HepG2 (cell line): ENCODE results near the gene KIF24. TPM values are rescaled to one million over a fixed set of nuclear protein-coding genes. Genes with fewer than 3 reads are reported as not detected.

Experiments
- HCFC1 ChIP-seq: fragments of 150-350 bp; IDR thresholded peaks from 2 replicates; pipeline ENCODE4 v1.6.1; 2014; ENCODE audit warnings: low read depth, low read length
- HNRNPL ChIP-seq: fragments of 200-400 bp; formaldehyde crosslinking; IDR thresholded peaks from 2 replicates; pipeline ENCODE4 v1.6.1; 2017; ENCODE audit warnings: mild to moderate bottlenecking, low read depth, low read length
- KDM5A ChIP-seq: fragments of 200-600 bp; sonication (generic); IDR thresholded peaks from 2 replicates; pipeline ENCODE4 v1.7.0; 2018; ENCODE audit warnings: antibody characterized with exemption, mild to moderate bottlenecking, low read length, borderline replicate concordance
- NBN ChIP-seq: fragments of 450-650 bp; conservative IDR thresholded peaks from 2 replicates; pipeline ENCODE4 v1.6.1; 2017
- PHF21A ChIP-seq: sonication (generic); formaldehyde crosslinking; IDR thresholded peaks from 2 replicates; pipeline ENCODE4 v1.5.0; 2020; ENCODE audit warnings: mild to moderate bottlenecking, missing genetic modification reagents
- POLR2AphosphoS5 ChIP-seq: IDR thresholded peaks from 2 replicates; pipeline ENCODE4 v1.6.1; 2012; ENCODE audit warnings: low read depth, low read length
- ZKSCAN1 ChIP-seq: fragments of 150-350 bp; IDR thresholded peaks from 2 replicates; pipeline ENCODE4 v1.6.1; 2014; ENCODE audit warnings: low read length
- ZNF17 ChIP-seq: sonication (generic); formaldehyde crosslinking; IDR thresholded peaks from 2 replicates; pipeline ENCODE4 v1.5.0; 2020; ENCODE audit warnings: mild to moderate bottlenecking, missing genetic modification reagents
- ZNF570 ChIP-seq: sonication (generic); formaldehyde crosslinking; IDR thresholded peaks from 2 replicates; pipeline ENCODE4 v1.4.0; 2020; ENCODE audit warnings: mild to moderate bottlenecking, missing genetic modification reagents, borderline replicate concordance
- ZNF605 ChIP-seq: sonication (generic); formaldehyde crosslinking; IDR thresholded peaks from 2 replicates; pipeline ENCODE4 v1.8.0; 2022; ENCODE audit warnings: mild to moderate bottlenecking, missing genetic modification reagents
- ZNF629 ChIP-seq: sonication (generic); formaldehyde crosslinking; conservative IDR thresholded peaks from 2 replicates; pipeline ENCODE4 v1.5.0; 2020; ENCODE audit warnings: missing genetic modification reagents
- ZNF879 ChIP-seq: sonication (generic); formaldehyde crosslinking; IDR thresholded peaks from 2 replicates; pipeline ENCODE4 v1.8.1; 2023; ENCODE audit warnings: missing genetic modification reagents
- polyA plus RNA-seq, 8 experiments: library from polyadenylated mRNA; depleted of rRNA in 3 of 8; stranded (reverse) in 7 of 8; unstranded in 1 of 8; fragments of >200 nt; fragmentation: Illumina TruSeq in 4 of 8; extraction: Trizol in 4 of 8; gene quantifications; 2 replicates each; pipeline versions ENCODE4 v1.2.1 to v1.2.3, GENCODE V29; 2011 to 2016; ENCODE audit warnings: low read depth in 4 of 8, missing spikeins in 1 of 8, mixed read lengths in 1 of 8; ENCODE audit not compliant: insufficient read depth in 1 of 8
- total RNA-seq, 5 experiments: library from RNA; depleted of rRNA; stranded (reverse); fragments of >200 nt; fragmentation: Illumina TruSeq; extraction: Trizol; gene quantifications; 2 replicates each; pipeline ENCODE4 v1.2.3, GENCODE V29; 2016; ENCODE audit warnings: low read depth in 1 of 5
- TF ChIP-seq, protein P1 (sequence below): sonication (generic); formaldehyde crosslinking; conservative IDR thresholded peaks from 2 replicates; pipeline ENCODE4 v1.8.0; 2022; ENCODE audit warnings: mild to moderate bottlenecking, moderate library complexity, missing genetic modification reagents
- TF ChIP-seq, protein P2 (sequence below): IDR thresholded peaks from 2 replicates; pipeline ENCODE4 v1.6.1; 2016; ENCODE audit warnings: mild to moderate bottlenecking
- TF ChIP-seq, protein P3 (sequence below): sonication (generic); formaldehyde crosslinking; conservative IDR thresholded peaks from 2 replicates; pipeline ENCODE4 v1.8.0; 2022; ENCODE audit warnings: missing genetic modification reagents
- TF ChIP-seq, protein P4 (sequence below): sonication (generic); formaldehyde crosslinking; IDR thresholded peaks from 2 replicates; pipeline ENCODE4 v1.9.0; 2022; ENCODE audit warnings: missing genetic modification reagents, mild to moderate bottlenecking, borderline replicate concordance
- TF ChIP-seq, protein P5 (sequence below): IDR thresholded peaks from 2 replicates; pipeline ENCODE4 v1.6.1; 2012; ENCODE audit warnings: low read length, improper control_type of control experiment
- TF ChIP-seq, protein P6 (sequence below): sonication (generic); formaldehyde crosslinking; IDR thresholded peaks from 2 replicates; pipeline ENCODE4 v1.8.0; 2023; ENCODE audit warnings: mild to moderate bottlenecking, missing genetic modification reagents

The KIF24 gene
- total and polyA plus RNA-seq, 2 of the 13 experiments (the other 11 are each of a cell fraction or from before 2014, with no cell fraction given), result 1.1 to 3.0 TPM

DNA sequence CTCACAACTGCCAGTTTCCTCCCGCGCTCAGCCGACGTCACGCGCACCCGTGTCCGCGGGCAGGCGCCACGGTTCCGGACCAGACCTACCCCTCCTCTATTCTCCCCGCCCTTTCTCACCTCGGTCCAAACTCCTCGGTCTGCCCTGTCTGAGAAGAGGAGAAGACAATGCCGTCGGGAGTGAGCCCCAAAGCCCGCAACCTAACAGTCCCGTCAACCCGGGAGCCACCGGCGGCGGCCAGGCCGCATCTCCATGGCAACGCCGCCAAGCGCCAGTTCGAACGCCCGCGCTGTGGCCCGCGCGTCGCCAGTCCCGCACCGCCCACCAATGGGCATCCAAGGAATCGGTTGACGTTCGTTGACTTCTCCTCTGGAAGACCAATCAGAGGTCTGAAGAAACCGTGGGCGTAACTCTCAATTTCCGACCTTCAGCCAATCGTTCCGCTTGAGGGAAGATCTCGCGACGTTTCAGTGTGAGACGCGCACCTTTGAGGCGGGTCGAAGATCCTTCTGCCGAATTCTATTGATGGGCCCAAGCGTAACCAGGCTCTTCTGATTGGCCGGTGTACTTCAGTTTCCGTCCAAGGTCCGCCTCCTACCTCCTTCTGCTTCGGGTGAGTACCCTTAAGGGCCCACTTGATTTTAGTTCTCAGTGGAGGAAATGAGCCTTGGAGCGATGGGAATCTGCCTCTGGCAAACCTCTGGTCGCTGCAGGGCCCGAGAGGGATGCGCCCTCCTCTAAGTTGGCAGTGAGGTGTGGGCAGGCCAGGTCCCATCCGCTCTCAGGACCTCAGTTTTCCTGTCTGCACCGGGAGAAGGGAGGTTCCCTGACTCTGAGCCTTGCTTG is at the start of gene KIF24, which contains the start of gene NUDT2 (continued):
- TF ChIP-seq, protein P1, sequence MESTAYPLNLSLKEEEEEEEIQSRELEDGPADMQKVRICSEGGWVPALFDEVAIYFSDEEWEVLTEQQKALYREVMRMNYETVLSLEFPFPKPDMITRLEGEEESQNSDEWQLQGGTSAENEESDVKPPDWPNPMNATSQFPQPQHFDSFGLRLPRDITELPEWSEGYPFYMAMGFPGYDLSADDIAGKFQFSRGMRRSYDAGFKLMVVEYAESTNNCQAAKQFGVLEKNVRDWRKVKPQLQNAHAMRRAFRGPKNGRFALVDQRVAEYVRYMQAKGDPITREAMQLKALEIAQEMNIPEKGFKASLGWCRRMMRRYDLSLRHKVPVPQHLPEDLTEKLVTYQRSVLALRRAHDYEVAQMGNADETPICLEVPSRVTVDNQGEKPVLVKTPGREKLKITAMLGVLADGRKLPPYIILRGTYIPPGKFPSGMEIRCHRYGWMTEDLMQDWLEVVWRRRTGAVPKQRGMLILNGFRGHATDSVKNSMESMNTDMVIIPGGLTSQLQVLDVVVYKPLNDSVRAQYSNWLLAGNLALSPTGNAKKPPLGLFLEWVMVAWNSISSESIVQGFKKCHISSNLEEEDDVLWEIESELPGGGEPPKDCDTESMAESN, result peak; percentile 13; the same call in 1 of the 2 replicates
- TF ChIP-seq ZNF605 (no peak), KDM5A (peak; percentile 33; the same call in 1 of the 2 replicates), HNRNPL (no peak), ZNF570 (CRISPR knock-in tag) (no peak), ZKSCAN1 (no peak), ZNF629 (CRISPR knock-in tag) (peak; percentile 51; the same call in 1 of the 2 replicates), HCFC1 (no peak), ZNF17 (CRISPR knock-in tag) (no peak), POLR2AphosphoS5 (peak; percentile 95), PHF21A (CRISPR knock-in tag) (no peak; the same call in 1 of the 2 replicates), ZNF879 (CRISPR knock-in tag) (no peak; the same call in 1 of the 2 replicates), NBN (no peak)
- TF ChIP-seq, protein P2, sequence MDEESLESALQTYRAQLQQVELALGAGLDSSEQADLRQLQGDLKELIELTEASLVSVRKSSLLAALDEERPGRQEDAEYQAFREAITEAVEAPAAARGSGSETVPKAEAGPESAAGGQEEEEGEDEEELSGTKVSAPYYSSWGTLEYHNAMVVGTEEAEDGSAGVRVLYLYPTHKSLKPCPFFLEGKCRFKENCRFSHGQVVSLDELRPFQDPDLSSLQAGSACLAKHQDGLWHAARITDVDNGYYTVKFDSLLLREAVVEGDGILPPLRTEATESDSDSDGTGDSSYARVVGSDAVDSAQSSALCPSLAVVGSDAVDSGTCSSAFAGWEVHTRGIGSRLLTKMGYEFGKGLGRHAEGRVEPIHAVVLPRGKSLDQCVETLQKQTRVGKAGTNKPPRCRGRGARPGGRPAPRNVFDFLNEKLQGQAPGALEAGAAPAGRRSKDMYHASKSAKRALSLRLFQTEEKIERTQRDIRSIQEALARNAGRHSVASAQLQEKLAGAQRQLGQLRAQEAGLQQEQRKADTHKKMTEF (CRISPR knock-in tag), result peak; percentile 41
- TF ChIP-seq, protein P3, sequence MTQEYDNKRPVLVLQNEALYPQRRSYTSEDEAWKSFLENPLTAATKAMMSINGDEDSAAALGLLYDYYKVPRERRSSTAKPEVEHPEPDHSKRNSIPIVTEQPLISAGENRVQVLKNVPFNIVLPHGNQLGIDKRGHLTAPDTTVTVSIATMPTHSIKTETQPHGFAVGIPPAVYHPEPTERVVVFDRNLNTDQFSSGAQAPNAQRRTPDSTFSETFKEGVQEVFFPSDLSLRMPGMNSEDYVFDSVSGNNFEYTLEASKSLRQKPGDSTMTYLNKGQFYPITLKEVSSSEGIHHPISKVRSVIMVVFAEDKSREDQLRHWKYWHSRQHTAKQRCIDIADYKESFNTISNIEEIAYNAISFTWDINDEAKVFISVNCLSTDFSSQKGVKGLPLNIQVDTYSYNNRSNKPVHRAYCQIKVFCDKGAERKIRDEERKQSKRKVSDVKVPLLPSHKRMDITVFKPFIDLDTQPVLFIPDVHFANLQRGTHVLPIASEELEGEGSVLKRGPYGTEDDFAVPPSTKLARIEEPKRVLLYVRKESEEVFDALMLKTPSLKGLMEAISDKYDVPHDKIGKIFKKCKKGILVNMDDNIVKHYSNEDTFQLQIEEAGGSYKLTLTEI (CRISPR knock-in tag), result no peak
- TF ChIP-seq, protein P4, sequence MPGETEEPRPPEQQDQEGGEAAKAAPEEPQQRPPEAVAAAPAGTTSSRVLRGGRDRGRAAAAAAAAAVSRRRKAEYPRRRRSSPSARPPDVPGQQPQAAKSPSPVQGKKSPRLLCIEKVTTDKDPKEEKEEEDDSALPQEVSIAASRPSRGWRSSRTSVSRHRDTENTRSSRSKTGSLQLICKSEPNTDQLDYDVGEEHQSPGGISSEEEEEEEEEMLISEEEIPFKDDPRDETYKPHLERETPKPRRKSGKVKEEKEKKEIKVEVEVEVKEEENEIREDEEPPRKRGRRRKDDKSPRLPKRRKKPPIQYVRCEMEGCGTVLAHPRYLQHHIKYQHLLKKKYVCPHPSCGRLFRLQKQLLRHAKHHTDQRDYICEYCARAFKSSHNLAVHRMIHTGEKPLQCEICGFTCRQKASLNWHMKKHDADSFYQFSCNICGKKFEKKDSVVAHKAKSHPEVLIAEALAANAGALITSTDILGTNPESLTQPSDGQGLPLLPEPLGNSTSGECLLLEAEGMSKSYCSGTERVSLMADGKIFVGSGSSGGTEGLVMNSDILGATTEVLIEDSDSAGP (CRISPR knock-in tag), result peak; percentile 87
- TF ChIP-seq, protein P5, sequence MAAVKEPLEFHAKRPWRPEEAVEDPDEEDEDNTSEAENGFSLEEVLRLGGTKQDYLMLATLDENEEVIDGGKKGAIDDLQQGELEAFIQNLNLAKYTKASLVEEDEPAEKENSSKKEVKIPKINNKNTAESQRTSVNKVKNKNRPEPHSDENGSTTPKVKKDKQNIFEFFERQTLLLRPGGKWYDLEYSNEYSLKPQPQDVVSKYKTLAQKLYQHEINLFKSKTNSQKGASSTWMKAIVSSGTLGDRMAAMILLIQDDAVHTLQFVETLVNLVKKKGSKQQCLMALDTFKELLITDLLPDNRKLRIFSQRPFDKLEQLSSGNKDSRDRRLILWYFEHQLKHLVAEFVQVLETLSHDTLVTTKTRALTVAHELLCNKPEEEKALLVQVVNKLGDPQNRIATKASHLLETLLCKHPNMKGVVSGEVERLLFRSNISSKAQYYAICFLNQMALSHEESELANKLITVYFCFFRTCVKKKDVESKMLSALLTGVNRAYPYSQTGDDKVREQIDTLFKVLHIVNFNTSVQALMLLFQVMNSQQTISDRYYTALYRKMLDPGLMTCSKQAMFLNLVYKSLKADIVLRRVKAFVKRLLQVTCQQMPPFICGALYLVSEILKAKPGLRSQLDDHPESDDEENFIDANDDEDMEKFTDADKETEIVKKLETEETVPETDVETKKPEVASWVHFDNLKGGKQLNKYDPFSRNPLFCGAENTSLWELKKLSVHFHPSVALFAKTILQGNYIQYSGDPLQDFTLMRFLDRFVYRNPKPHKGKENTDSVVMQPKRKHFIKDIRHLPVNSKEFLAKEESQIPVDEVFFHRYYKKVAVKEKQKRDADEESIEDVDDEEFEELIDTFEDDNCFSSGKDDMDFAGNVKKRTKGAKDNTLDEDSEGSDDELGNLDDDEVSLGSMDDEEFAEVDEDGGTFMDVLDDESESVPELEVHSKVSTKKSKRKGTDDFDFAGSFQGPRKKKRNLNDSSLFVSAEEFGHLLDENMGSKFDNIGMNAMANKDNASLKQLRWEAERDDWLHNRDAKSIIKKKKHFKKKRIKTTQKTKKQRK, result 0 out of 2 replicates have a peak, but pooled peaks have one; percentile 29
- TF ChIP-seq, protein P6, sequence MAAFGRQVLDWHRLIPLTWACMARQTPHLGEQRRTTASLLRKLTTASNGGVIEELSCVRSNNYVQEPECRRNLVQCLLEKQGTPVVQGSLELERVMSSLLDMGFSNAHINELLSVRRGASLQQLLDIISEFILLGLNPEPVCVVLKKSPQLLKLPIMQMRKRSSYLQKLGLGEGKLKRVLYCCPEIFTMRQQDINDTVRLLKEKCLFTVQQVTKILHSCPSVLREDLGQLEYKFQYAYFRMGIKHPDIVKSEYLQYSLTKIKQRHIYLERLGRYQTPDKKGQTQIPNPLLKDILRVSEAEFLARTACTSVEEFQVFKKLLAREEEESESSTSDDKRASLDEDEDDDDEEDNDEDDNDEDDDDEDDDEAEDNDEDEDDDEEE, result no peak
